ENCODE measurements around the gene DHRS2. TPM values are rescaled to one million over a fixed set of nuclear protein-coding genes. Genes with fewer than 3 reads are reported as not detected.

The DHRS2 gene
- total RNA-seq, 1 experiment from 2014 or later, result 2.4 TPM

DNA sequence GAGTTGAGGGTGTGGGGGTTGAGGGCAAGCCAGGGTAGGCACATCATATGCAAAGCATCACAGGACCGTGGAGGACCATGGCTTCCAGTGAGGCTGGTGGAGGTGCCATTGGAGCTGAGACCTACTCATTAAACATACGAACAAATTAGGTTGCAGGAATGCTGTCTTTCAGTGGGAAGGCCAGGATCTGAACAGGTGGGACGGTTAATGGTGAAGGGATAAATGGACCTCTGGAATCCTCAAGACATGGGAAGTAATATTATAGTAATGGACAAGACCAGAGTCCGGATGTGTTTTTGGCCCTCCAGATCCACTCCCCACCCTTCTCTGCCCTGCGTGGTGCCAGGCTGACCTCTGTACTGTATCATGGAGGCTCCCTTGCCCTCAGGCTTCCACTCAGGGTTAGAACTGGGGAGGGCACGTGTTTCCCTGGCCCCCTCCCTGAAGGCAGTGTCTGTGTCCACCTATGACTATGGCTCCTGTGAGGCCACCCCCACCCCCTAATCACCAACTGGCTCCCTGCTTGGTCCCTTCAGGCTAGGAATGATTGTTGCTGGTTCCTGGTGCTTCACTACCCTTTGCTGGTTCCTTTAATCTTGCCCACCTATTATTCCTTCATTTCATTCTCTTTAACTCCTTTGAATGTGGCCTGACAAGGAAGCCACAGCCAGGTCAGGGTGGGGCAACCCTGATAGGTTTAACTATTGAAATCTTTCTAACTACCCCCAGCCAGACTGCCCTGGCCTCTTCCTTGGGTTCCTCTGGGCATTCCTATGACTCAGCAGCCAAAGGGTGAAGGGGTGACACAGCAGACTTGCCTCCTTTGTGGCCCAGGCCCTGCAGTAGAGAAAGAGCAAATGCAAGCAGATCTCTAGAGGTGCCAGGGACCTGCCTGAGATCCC, 10.7 kb downstream of the DHRS2 start:
- DNase-seq (ENCODE audit: low read depth), result peak; percentile 37

GRCh38 chr14:23647619-23648018, 11.5 kb downstream of the DHRS2 start:
- no peak for DNase-seq (ENCODE audit: low read depth)

DNA sequence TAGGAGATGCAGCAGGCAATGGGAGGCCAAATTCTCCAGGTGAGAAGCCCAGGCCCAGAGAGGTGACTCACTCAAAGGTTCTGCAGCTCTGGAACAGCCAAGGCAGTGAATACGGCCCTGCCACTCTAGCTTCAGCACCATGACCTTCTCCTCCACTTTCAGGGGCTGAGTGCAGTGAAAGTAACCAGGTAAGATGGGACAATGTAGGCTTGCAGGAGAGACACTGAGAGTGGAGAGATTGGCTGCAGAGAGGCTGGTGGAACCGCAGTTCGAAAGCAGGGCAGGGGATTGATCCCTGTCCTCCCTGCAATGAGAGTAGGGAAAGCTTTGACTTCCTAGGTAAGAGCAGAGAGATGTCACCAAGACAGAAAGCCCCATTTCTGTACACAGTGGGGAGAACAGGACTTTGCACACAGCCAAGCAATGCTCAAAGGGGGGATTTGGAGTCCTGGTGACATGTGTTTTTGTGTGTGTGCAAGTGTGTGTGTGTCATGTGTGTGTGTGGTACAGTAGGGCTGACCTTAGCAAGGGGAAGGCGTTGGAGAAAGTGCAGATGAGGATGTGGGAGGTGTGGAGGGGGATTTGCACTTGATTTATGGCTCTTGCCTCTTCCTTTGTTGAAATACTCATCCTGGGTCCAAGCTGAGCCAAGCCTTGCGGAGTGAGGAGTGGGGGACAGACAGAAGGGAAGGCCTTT, 12.7 kb downstream of the DHRS2 start:
- DNase-seq (ENCODE audit: low read depth), result no peak

GRCh38 chr14:23650506-23650905, 14.3 kb downstream of the DHRS2 start:
- no peak for DNase-seq (ENCODE audit: low read depth)

GRCh38 chr14:23653051-23653450, 16.9 kb downstream of the DHRS2 start:
- DNase-seq (ENCODE audit: low read depth), result no peak

GRCh38 chr14:23654231-23654630, 18.1 kb downstream of the DHRS2 start:
- DNase-seq (ENCODE audit: low read depth), result no peak

- DNase-seq (ENCODE audit: low read depth), result no peak
These were observed 21.9 kb downstream of the DHRS2 start for GRCh38 chr14:23657959-23658470.

DNA sequence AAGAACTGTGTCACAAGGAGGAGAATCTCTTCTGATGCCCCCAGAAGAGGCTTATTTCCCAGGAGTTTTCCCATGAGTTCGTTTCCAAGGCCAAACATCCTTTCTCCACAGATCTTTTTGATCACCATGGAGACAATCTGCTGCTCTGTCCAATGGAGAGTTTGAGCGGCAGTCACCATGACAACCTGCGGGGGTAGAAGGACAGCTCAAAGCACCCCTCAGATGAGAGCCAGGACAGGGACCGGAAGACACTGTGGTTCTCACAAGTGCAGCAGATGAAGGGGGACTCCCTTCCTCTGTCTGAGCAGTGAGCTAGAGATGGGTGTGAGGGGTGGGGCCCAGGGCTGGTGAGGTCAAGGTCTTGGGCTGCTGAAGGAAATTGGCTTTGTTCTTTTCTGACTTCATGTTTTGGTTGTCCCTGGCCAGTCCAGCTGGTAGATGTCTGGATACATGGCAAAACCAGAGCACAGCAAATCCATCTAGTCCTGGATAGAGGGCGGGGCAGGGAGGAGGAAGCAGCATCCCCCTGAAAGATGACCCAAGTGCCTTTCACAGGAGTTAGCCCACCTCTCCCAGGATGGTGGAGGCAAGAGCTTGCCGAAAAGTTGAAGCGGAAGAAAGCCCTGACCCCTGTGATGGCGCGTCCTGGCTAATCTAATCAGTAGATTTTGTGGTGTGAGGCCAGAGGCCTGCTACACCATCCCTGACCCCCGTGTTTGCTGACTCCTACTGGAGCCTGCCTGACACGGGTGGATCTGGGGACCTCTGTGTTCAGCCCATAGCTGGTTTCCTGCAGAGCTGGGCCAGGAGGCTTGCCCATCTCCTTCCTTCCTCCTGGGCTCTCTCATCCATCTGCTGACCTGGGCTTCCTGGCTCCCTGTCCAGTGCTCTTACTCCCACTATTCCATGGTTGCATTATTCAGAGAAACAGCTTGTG, 24.4 kb downstream of the DHRS2 start:
- DNase-seq (ENCODE audit: low read depth), result no peak

- no peak for DNase-seq (ENCODE audit: low read depth)
These were observed 25.4 kb downstream of the DHRS2 start for GRCh38 chr14:23661542-23661941.

DNA sequence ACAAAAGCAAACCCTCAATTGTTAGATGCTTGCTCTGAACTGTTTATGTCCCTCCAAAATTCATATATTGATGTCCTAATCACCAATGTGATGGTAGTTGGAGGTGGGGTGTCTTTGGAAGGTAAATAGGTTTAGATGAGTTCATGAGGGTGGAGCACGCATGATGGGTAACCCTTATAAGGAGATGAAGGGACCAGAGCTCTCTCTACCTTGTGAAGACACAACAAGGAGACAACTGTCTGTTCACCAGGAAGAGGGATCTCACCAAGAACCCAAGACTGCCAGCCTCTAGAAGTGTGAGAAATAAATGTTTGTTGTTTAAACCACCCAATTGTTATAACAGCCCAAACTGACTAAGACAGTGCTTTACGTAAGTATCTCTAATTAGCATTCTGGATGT, 27.0 kb downstream of the DHRS2 start:
- no peak for DNase-seq (ENCODE audit: low read depth)

DNA sequence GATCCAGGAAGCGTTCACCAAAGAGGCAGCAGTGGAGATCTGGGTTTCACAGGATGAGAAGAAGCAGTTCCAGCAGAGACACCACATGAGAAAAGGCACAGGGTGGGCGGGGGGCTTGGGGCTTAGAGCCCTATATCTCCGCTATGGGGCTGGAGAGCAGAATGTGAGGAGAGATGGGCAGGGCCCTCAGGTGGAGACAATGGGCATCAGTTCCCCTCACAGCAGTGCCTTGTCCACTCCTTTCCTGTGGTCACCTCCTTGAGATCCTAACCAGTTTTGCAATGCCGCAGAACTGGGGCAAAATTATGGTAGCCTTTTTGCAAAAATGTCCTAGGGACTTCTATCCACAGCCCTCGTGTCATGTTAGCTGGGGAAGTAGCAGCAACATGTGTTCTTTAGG, 27.5 kb downstream of the DHRS2 start:
- no peak for DNase-seq (ENCODE audit: low read depth)

- no peak for DNase-seq (ENCODE audit: low read depth)
These were observed 28.2 kb downstream of the DHRS2 start for GRCh38 chr14:23664207-23664885.

DNA sequence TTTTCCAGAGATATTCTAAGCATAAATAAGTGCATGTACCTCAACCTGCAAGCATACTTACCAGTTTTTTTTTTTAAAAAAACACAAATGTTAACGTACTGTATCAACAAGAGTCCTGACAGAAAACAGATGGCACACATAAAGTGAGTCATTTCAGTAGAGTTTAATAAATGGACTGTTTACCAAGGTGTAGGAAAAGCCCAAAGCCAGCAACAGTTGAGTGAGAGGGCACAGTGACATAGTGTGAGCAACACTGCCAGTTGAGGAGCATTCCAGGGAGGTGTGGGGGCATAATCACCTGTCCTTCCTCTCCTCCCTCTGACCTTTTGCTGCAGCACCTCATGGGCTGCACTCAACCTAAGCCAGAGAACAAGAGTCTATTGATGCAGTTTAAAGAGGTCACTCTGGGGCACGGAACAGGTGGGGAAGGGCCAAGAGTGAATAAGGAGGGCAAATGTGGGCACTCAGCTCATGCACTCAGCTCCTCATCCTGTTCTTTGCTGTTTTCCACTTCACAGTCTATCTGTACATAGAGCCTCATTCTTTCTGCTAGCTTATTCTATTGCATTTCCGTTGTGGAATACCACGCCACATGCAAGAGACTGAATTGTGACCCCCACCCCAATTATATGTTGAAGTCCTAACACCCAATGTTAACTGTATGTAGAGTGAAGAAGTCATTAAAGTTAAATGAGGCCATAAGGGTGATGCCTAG, 29.3 kb downstream of the DHRS2 start:
- DNase-seq (ENCODE audit: low read depth), result no peak

GRCh38 chr14:23667134-23667533, 31.0 kb downstream of the DHRS2 start:
- DNase-seq (ENCODE audit: low read depth), result no peak

- no peak for DNase-seq (ENCODE audit: low read depth)
These were observed 33.3 kb downstream of the DHRS2 start for GRCh38 chr14:23669441-23669840.

- no peak for DNase-seq (ENCODE audit: low read depth)
These were observed 34.3 kb downstream of the DHRS2 start for GRCh38 chr14:23670481-23670880.

GRCh38 chr14:23672200-23672599, 36.0 kb downstream of the DHRS2 start:
- DNase-seq (ENCODE audit: low read depth), result no peak

GRCh38 chr14:23675337-23675736, 39.2 kb downstream of the DHRS2 start:
- DNase-seq (ENCODE audit: low read depth), result no peak

DNA sequence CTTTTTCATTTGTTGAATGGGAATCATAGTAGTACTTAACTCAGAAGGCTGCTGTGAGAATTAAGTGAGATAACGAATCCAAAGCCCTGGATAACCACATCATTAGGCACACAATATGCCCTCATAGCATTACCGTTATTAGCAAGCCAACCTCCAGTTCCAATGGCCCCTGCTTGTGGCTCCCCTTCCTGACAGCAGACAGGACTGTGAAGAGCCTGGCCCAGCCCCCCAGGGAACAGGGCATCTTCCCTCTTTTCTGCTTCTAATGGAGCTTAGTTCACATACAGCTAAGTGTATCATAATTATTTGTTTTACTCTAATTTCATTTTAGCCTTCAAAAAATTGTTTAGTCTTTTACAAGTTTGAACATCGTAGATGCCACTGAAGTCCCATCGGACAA, 39.7 kb downstream of the DHRS2 start:
- DNase-seq (ENCODE audit: low read depth), result no peak

GRCh38 chr14:23681337-23681736, 45.2 kb downstream of the DHRS2 start:
- DNase-seq (ENCODE audit: low read depth), result no peak
